GM06990 (cell line): Measurements from ENCODE around the gene KCNK1.

ENCODE experiments used
- DNase-seq: peaks from one replicate; pipeline ENCODE4 v3.0.0-alpha.2; 2011; ENCODE audit not compliant: insufficient read length; ENCODE audit errors: extremely low read depth
- H3K27me3 ChIP-seq: replicated peaks from 2 replicates; pipeline ENCODE4 v1.6.0; 2011; ENCODE audit warnings: low read length; ENCODE audit not compliant: control insufficient read depth, insufficient read depth
- H3K36me3 ChIP-seq: 2 replicates; pipeline ENCODE4 v1.5.1; 2011; ENCODE audit warnings: low read length; ENCODE audit not compliant: control insufficient read depth, insufficient read depth
- H3K4me3 ChIP-seq: replicated peaks from 2 replicates; pipeline ENCODE4 v1.5.1; 2011; ENCODE audit warnings: low read depth, mild to moderate bottlenecking, control low read depth, low read length
- TF ChIP-seq, protein P1 (sequence below): IDR thresholded peaks from 2 replicates; pipeline ENCODE4 v1.5.1; 2011; ENCODE audit warnings: low read length, control low read depth, mild to moderate bottlenecking, inconsistent platforms; ENCODE audit not compliant: insufficient read depth, poor library complexity, severe bottlenecking

KCNK1 gene

DNA sequence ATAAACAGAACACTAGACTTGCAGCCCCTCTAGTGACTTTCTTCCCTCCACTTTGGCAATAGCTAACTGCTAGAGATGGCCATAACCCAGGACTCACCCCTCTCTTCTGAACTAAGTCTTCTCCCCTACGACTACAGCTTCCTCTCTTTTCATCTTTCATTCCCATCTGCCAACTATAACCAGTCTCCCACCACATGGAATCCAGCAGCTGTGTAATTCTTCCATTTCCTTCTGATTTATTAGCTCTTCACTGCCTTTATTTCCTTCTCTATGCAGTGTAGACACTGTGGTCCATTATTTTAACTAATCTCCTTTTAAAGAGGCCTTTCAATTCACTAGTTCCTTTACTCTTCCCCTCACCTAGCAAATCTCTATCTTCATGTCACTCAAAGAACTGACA is 13.4 kb upstream of the KCNK1 start:
- H3K36me3 ChIP-seq = no peaks in the 10 kb centered on the region
- no peak overlapping the region for H3K4me3 ChIP-seq
- no peaks in the 10 kb centered on the region for H3K27me3 ChIP-seq
- TF ChIP-seq, protein P1, sequence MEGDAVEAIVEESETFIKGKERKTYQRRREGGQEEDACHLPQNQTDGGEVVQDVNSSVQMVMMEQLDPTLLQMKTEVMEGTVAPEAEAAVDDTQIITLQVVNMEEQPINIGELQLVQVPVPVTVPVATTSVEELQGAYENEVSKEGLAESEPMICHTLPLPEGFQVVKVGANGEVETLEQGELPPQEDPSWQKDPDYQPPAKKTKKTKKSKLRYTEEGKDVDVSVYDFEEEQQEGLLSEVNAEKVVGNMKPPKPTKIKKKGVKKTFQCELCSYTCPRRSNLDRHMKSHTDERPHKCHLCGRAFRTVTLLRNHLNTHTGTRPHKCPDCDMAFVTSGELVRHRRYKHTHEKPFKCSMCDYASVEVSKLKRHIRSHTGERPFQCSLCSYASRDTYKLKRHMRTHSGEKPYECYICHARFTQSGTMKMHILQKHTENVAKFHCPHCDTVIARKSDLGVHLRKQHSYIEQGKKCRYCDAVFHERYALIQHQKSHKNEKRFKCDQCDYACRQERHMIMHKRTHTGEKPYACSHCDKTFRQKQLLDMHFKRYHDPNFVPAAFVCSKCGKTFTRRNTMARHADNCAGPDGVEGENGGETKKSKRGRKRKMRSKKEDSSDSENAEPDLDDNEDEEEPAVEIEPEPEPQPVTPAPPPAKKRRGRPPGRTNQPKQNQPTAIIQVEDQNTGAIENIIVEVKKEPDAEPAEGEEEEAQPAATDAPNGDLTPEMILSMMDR = no peak
- no peak for DNase-seq

- DNase-seq = no peak
- Histone ChIP-seq H3K27me3 (no peaks in the 10 kb centered on the region), H3K4me3 (no peak overlapping the region), H3K36me3 (no peaks in the 10 kb centered on the region)
- TF ChIP-seq, protein P1 = no peak
Observed at GRCh38 chr1:233603478-233603877, 10.4 kb upstream of the KCNK1 start.

DNA sequence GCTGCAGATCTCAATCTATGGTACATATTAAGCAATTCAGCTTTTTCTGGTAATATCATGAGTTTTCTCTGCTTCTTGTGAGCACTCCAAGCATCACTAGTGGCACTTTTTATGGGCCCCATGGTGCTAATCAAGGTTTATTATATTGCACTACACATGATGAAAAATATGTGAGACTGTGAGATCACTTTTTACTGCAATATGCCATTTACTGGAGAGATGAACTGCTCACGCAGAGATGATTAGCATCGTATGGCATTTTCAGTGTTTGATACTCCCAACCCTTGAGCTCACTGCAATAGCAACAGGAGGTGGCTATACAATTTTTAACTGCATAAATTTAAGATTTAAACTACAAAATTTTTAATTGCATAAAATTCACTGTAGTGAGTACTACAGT is 8.7 kb upstream of the KCNK1 start:
- TF ChIP-seq, protein P1 = no peak
- no peak overlapping the region for H3K4me3 ChIP-seq
- no peaks in the 10 kb centered on the region for H3K36me3 ChIP-seq
- no peak for DNase-seq
- H3K27me3 ChIP-seq = no peaks in the 10 kb centered on the region

DNA sequence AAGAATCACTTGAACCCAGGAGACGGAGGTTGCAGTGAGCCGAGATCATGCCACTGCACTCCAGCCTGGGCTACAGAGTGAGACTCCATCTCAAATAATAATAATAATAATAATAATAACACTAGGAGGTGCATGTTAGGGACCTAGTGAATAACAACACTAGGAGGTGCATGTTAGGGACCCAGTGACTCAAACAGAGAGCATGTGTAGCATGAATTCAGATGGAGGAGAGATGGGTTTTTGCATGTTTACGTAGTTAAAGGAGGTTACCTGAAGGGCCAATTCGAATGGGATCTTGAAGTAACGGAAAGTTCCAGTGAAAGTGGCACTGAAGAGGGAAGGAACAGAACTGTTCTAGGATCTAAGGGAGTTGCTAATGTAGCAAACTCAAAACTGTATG is 7.1 kb upstream of the KCNK1 start:
- Histone ChIP-seq H3K36me3 (no peaks in the 10 kb centered on the region), H3K27me3 (no peaks in the 10 kb centered on the region), H3K4me3 (no peak overlapping the region)
- TF ChIP-seq, protein P1 = no peak
- no peak for DNase-seq

DNA sequence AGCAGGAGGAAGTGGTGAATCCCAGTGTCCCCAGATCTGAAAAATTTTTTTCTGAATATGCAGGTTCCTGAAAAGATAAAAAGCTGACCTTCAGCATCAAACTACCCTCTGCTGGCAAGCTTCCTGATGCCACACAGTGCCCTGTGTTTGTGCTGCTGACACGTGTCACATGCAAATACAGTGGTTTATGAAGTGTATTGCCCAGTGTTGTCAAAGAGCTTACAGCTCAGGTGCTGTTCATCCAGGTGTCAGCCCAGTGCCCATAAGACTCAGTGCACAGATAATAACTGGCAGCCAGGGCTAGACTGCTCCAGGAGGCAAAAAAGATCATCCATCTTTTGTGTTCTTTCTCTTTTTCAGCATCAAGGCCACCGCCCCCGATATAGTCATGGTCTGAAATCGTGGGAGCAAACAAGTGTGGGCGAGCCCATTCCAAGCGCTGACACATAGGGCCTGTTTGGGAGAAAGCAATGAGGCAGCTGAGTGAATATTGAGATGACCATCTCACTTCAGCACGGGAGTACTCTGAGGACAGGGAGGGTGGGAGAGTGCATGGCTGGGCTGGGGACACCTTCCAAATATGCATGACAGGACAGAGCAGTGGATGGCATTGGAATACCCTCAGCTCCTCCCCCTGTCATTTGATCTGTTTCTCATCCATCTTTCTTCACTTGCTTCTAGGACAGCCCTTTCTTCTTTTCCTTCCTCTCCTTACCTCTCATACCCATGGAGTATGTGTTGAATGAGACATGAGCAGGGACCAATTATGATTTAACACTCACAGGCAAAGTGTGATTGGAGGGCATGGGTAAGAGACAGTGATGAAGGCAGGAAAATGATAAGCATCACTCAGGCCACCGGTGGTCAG is 6.4 kb upstream of the KCNK1 start:
- Histone ChIP-seq H3K27me3 (no peaks in the 10 kb centered on the region), H3K36me3 (no peaks in the 10 kb centered on the region), H3K4me3 (no peak overlapping the region)
- DNase-seq = no peak
- TF ChIP-seq, protein P1 = no peak
